Astrocyte (in vitro differentiated cells and primary cell): Measurements from ENCODE around the gene RFPL1. TPM values are rescaled to one million over a fixed set of nuclear protein-coding genes. Genes with fewer than 3 reads are reported as not detected.
"Not testable (repeated sequence)": the region's sequence is repeated elsewhere in the genome, so short reads cannot be mapped to it uniquely, and the experiment has no call there.

Experiments used
- DNase-seq: peaks from one replicate; pipeline ENCODE4 v3.0.0-alpha.2; 2010; ENCODE audit warnings: low read depth
- FAIRE-seq: peaks from 2 replicates; lab custom pipeline; 2011; peaks lifted over from hg19 to GRCh38; lab: Jason Lieb, UNC
- H2AFZ ChIP-seq: 2 replicates; pipeline ENCODE4 v1.6.0; 2012; ENCODE audit warnings: low read depth, low read length, inconsistent platforms
- H3K27ac ChIP-seq: 2 replicates; pipeline ENCODE4 v1.5.1; 2011; ENCODE audit warnings: low read depth, low read length, inconsistent platforms
- H3K27me3 ChIP-seq: 2 replicates; pipeline ENCODE4 v1.6.0; 2011; ENCODE audit warnings: low read length, inconsistent platforms; ENCODE audit not compliant: insufficient read depth
- H3K36me3 ChIP-seq: 2 replicates; pipeline ENCODE4 v1.5.1; 2011; ENCODE audit warnings: low read length, inconsistent platforms; ENCODE audit not compliant: insufficient read depth
- H3K4me1 ChIP-seq: 2 replicates; pipeline ENCODE4 v1.5.1; 2011; ENCODE audit warnings: low read length, inconsistent platforms; ENCODE audit not compliant: insufficient read depth
- H3K4me2 ChIP-seq: 2 replicates; pipeline ENCODE4 v1.6.0; 2012; ENCODE audit warnings: low read length, inconsistent platforms
- H3K4me3 ChIP-seq: 2 replicates; pipeline ENCODE4 v1.5.1; 2011; ENCODE audit warnings: low read depth, mild to moderate bottlenecking, low read length, inconsistent platforms; ENCODE audit not compliant: insufficient read depth
- H3K79me2 ChIP-seq: 2 replicates; pipeline ENCODE4 v1.6.0; 2012; ENCODE audit warnings: mild to moderate bottlenecking, low read length, inconsistent platforms; ENCODE audit not compliant: insufficient read depth
- H3K9ac ChIP-seq: 2 replicates; pipeline ENCODE4 v1.6.0; 2012; ENCODE audit warnings: mild to moderate bottlenecking, low read length, inconsistent platforms
- H3K9me3 ChIP-seq: 2 replicates; pipeline ENCODE4 v1.5.1; 2012; ENCODE audit warnings: low read depth, mild to moderate bottlenecking, low read length, inconsistent platforms; ENCODE audit not compliant: insufficient read depth
- H4K20me1 ChIP-seq: 2 replicates; pipeline ENCODE4 v1.6.0; 2012; ENCODE audit warnings: low read length, inconsistent platforms; ENCODE audit not compliant: insufficient read depth
- H3K27ac Mint-ChIP-seq: one replicate; pipeline ENCODE4 v1.8.0; 2021; ENCODE audit warnings: mild to moderate bottlenecking, mixed read lengths; ENCODE audit not compliant: unreplicated experiment
- H3K27me3 Mint-ChIP-seq: one replicate; pipeline ENCODE4 v1.8.0; 2021; ENCODE audit warnings: low read depth, mixed read lengths; ENCODE audit not compliant: unreplicated experiment
- H3K36me3 Mint-ChIP-seq: one replicate; pipeline ENCODE4 v1.8.0; 2021; ENCODE audit warnings: low read depth, mixed read lengths; ENCODE audit not compliant: unreplicated experiment
- H3K4me1 Mint-ChIP-seq: one replicate; pipeline ENCODE4 v1.8.0; 2021; ENCODE audit warnings: low read depth, mixed read lengths; ENCODE audit not compliant: unreplicated experiment
- H3K4me3 Mint-ChIP-seq: one replicate; pipeline ENCODE4 v1.8.0; 2021; ENCODE audit warnings: mild to moderate bottlenecking, moderate library complexity, mixed read lengths; ENCODE audit not compliant: unreplicated experiment
- H3K9me3 Mint-ChIP-seq: one replicate; pipeline ENCODE4 v1.8.0; 2021; ENCODE audit warnings: mild to moderate bottlenecking, mixed read lengths; ENCODE audit not compliant: unreplicated experiment
- CTCF ChIP-seq: IDR thresholded peaks from 2 replicates; pipeline ENCODE4 v1.5.1; 2011; ENCODE audit warnings: low read depth, mild to moderate bottlenecking, inconsistent platforms, low read length, moderate library complexity; ENCODE audit not compliant: insufficient read depth
- EZH2 ChIP-seq: IDR thresholded peaks from 2 replicates; pipeline ENCODE4 v1.6.1; 2012; ENCODE audit warnings: mild to moderate bottlenecking, low read length, inconsistent platforms; ENCODE audit not compliant: insufficient read depth
- total RNA-seq: library from RNA; stranded (reverse); gene quantifications from 2 replicates; pipeline ENCODE4 v1.2.1, GENCODE V29; 2021

The RFPL1 gene
- total RNA-seq, 1 donor from 2014 or later, result not detected

- TF ChIP-seq CTCF (no peak), EZH2 (no peak)
- Mint-ChIP-seq H3K27ac (no peak overlapping the region), H3K36me3 (no peaks in the 10 kb centered on the region), H3K4me1 (peaks cover 6% of the 10 kb centered on the region), H3K4me3 (no peak overlapping the region), H3K9me3 (no peaks in the 10 kb centered on the region), H3K27me3 (peaks cover 10% of the 10 kb centered on the region)
- H3K4me3 ChIP-seq, result no peak overlapping the region
- DNase-seq, result no peak
- no peaks in the 10 kb centered on the region for H3K79me2 ChIP-seq
- no peak overlapping the region for H3K27ac ChIP-seq
- H4K20me1 ChIP-seq, result no peaks in the 10 kb centered on the region
- no peaks in the 10 kb centered on the region for H3K36me3 ChIP-seq
- H3K9me3 ChIP-seq, result no peaks in the 10 kb centered on the region
- H3K27me3 ChIP-seq, result peaks cover 5% of the 10 kb centered on the region
- H3K9ac ChIP-seq, result no peak overlapping the region
- H3K4me1 ChIP-seq, result no peaks in the 10 kb centered on the region
- no peak for FAIRE-seq
- no peak overlapping the region for H3K4me2 ChIP-seq
- no peak overlapping the region for H2AFZ ChIP-seq
Observed at GRCh38 chr22:29396126-29396525, 42.3 kb upstream of the RFPL1 start.

GRCh38 chr22:29397791-29398190, 40.6 kb upstream of the RFPL1 start:
- H4K20me1 ChIP-seq, result no peaks in the 10 kb centered on the region
- H3K4me2 ChIP-seq, result no peak overlapping the region
- no peaks in the 10 kb centered on the region for H3K36me3 ChIP-seq
- Mint-ChIP-seq H3K9me3 (no peaks in the 10 kb centered on the region), H3K27ac (no peak overlapping the region), H3K27me3 (peaks cover 15% of the 10 kb centered on the region), H3K4me1 (peaks cover 3% of the 10 kb centered on the region), H3K4me3 (no peak overlapping the region), H3K36me3 (no peaks in the 10 kb centered on the region)
- no peak overlapping the region for H3K27ac ChIP-seq
- FAIRE-seq (no peak), DNase-seq (no peak)
- H3K4me3 ChIP-seq, result no peak overlapping the region
- H3K4me1 ChIP-seq, result no peaks in the 10 kb centered on the region
- H3K79me2 ChIP-seq, result no peaks in the 10 kb centered on the region
- TF ChIP-seq EZH2 (no peak), CTCF (no peak)
- H3K27me3 ChIP-seq, result peaks cover 10% of the 10 kb centered on the region
- H3K9me3 ChIP-seq, result no peaks in the 10 kb centered on the region
- no peak overlapping the region for H3K9ac ChIP-seq
- H2AFZ ChIP-seq, result no peak overlapping the region

- Mint-ChIP-seq H3K27ac (no peak overlapping the region), H3K27me3 (peaks cover 24% of the 10 kb centered on the region), H3K36me3 (no peaks in the 10 kb centered on the region), H3K4me3 (no peak overlapping the region), H3K9me3 (no peaks in the 10 kb centered on the region), H3K4me1 (no peaks in the 10 kb centered on the region)
- H3K4me3 ChIP-seq, result no peak overlapping the region
- no peaks in the 10 kb centered on the region for H3K79me2 ChIP-seq
- H4K20me1 ChIP-seq, result no peaks in the 10 kb centered on the region
- no peaks in the 10 kb centered on the region for H3K36me3 ChIP-seq
- H3K9ac ChIP-seq, result no peak overlapping the region
- no peak overlapping the region for H3K27ac ChIP-seq
- H2AFZ ChIP-seq, result no peak overlapping the region
- H3K4me2 ChIP-seq, result no peak overlapping the region
- DNase-seq (no peak), FAIRE-seq (no peak)
- no peaks in the 10 kb centered on the region for H3K4me1 ChIP-seq
- peaks cover 15% of the 10 kb centered on the region for H3K27me3 ChIP-seq
- TF ChIP-seq CTCF, result no peak
- TF ChIP-seq EZH2, result no peak
- no peaks in the 10 kb centered on the region for H3K9me3 ChIP-seq
Observed at GRCh38 chr22:29400576-29400975, 37.8 kb upstream of the RFPL1 start.

- not testable (repeated sequence) for H3K9me3 ChIP-seq, H2AFZ ChIP-seq, FAIRE-seq, H3K4me2 ChIP-seq, H3K9me3 Mint-ChIP-seq, H3K27ac ChIP-seq, H4K20me1 ChIP-seq, H3K4me1 ChIP-seq, H3K4me3 ChIP-seq, H3K27ac Mint-ChIP-seq, H3K36me3 ChIP-seq, DNase-seq, H3K9ac ChIP-seq, H3K4me3 Mint-ChIP-seq, H3K36me3 Mint-ChIP-seq, H3K4me1 Mint-ChIP-seq, H3K79me2 ChIP-seq
- peaks cover 22% of the 10 kb centered on the region for H3K27me3 Mint-ChIP-seq
- peaks cover 15% of the 10 kb centered on the region for H3K27me3 ChIP-seq
Observed at GRCh38 chr22:29401538-29401937, 36.8 kb upstream of the RFPL1 start.
